HG02938 (cell line): ENCODE measurements around the gene RBL1.
"Not testable (repeated sequence)": the region's sequence is repeated elsewhere in the genome, so short reads cannot be mapped to it uniquely, and the experiment has no call there.

Experiments used
- ATAC-seq: cut with Tn5 transposase; IDR thresholded peaks from one replicate; pipeline ENCODE4 v1.9.1; 2021; ENCODE audit warnings: mild to moderate bottlenecking, moderate library complexity; ENCODE audit not compliant: unreplicated experiment

RBL1 gene

GRCh38 chr20:37000171-37000570 lies 95.6 kb downstream of the RBL1 start:
- not testable (repeated sequence) for ATAC-seq

- ATAC-seq, result no peak
Observed at GRCh38 chr20:36998652-36999051, 97.1 kb downstream of the RBL1 start.

DNA sequence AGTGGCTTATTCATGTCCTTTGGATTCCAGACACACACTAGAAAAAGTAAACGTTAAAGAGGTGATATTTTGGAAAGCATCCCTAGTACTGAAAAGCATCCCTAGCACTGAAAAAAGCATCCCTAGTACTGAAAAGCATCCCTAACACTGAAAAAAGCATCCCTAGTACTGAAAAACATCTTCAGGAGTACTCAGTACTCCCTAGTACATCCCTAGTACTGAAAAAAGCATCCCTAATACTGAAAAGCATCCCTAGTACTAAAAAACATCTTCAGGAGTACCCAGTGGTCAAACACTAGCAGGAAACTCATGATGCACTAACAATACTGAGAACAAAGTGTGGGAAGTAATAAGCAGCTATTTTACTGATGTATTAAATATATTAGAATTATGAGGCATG lies 98.7 kb downstream of the RBL1 start:
- ATAC-seq, result no peak

GRCh38 chr20:36994221-36994620 lies 101.6 kb downstream of the RBL1 start:
- ATAC-seq, result not testable (repeated sequence)

DNA sequence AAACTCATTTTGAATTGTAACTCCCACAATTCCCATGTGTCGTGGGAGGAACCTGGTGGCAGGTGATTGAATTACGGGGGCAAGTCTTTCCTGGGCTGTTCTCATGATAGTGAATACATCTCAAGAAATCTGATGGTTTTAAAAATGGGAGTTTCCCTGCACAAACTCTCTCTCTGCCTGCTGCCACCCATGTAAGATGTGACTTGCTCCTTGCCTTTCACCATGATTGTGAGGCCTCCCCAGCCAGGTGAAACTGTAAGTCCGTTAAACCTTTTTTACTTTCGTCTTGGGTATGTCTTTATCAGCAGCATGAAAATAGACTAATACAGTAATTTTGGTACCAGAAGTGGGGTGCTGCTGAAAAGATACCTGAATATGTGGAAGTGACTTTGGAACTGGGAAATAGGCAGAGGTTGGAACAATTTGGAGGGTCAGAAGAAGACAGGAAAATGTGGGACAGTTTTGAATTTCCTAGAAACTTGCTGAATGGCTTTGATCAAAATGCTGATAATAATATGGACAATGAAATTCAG lies 102.9 kb downstream of the RBL1 start:
- ATAC-seq, result no peak

GRCh38 chr20:36991703-36992102 lies 104.1 kb downstream of the RBL1 start:
- no peak for ATAC-seq

GRCh38 chr20:36989797-36990196 lies 106.0 kb downstream of the RBL1 start:
- no peak for ATAC-seq

DNA sequence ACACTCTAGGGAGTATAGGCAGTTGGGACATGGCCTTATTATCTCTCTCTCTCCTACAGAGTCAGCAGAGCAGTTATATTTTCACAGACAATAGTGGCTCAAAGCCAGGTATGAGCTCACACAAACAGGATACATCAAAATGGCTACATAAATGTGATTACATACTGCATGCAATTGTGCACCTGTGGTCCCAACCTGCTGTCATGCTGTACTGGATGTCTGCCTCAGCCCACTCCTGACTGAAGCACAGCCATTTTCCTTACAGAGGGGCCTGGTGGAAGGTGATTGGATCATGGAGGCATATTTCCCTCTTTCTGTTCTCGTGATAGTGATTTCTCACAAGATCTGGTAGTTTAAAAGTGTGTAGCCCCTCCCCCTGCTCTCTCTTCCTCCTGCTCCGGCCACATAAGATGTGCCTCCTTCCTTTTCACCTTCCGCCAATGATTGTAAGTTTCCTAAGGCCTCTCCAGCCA lies 107.3 kb downstream of the RBL1 start:
- ATAC-seq, result no peak

DNA sequence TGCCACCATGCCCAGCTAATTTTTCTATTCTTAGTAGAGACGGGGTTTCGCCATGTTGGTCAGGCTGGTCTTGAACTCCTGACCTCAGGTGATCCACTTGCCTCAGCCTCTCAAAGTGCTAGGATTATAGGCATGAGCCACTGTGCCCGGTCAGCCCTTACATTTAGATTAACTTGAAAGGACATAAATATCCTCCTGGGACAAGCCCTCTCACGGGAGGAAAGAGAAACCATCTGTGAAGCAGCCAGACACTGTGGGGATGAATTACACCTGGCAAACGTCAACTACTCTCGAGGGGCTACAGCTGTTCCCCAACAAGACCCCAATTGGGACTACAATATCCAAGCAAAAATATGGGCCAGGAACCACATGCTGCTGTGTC lies 111.5 kb downstream of the RBL1 start:
- no peak for ATAC-seq

GRCh38 chr20:36975099-36975818 lies 120.5 kb downstream of the RBL1 start:
- ATAC-seq, result no peak

GRCh38 chr20:36974660-36975059 lies 121.1 kb downstream of the RBL1 start:
- no peak for ATAC-seq

- no peak for ATAC-seq
Observed at GRCh38 chr20:36971103-36971502, 124.7 kb downstream of the RBL1 start.

GRCh38 chr20:36969478-36970186 lies 126.2 kb downstream of the RBL1 start:
- no peak for ATAC-seq

DNA sequence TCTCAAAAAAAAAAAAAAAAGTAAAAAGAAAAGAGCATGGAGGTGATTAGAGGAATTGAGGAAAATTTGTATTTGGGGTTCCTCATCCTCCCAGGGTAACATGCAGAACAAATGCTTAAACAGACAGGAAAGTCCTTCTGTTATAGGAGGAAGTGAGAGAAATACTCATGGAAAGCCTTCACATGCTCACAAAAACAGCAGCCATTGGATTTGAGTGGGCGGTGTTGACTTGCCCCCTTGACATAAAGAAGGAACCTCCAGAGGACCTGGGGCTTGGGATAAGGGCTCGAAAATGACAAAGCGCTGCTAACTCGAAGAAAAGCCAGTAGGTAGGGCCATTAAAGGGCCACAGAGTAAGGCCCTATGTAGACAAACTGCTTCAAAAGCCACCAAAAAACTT lies 126.7 kb downstream of the RBL1 start:
- ATAC-seq, result no peak

DNA sequence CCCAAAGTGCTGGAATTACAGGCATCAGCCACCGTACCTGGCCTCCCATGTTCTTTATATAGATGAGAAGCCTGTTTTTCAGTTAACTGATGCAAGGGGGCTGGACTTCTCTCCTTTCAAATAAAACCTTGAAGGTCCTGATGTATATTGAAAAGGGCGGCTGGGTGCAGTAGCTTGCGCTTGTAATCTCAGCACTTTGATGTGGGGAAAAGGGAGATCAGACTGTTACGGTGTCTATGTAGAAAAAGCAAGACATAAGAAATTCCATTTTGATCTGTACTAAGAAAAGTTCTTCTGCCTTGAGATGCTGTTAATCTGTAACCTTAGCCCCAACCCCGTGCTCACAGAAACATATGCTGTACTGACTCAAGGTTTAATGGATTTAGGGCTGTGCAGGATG lies 128.2 kb downstream of the RBL1 start:
- ATAC-seq, result no peak

GRCh38 chr20:36966965-36967364 lies 128.8 kb downstream of the RBL1 start:
- not testable (repeated sequence) for ATAC-seq

DNA sequence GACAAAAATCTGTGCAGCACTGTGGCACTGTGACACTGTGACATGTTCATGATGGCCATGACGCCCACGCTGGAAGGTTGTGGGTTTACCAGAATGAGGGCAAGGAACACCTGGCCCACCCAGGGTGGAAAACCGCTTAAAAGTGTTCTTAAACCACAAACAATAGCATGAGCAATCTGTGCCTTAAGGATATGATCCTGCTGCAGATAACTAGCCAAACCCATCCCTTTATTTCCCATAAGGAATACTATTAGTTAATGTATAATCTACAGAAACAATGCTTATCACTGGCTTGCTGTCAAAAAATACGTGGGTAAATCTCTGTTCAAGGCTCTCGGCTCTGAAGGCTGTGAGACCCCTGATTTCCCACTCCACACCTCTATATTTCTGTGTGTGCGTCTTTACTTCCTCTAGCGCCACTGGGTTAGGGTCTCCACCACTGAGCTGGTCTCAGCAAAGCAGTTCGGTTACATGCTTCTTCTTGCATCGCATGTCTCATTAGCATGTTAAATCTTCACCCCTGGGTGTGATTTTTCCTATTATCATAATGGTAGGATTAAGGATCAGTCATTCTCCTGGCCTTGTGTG lies 133.3 kb downstream of the RBL1 start:
- ATAC-seq, result not testable (repeated sequence)

- no peak for ATAC-seq
Observed at GRCh38 chr20:36959242-36959641, 136.6 kb downstream of the RBL1 start.

DNA sequence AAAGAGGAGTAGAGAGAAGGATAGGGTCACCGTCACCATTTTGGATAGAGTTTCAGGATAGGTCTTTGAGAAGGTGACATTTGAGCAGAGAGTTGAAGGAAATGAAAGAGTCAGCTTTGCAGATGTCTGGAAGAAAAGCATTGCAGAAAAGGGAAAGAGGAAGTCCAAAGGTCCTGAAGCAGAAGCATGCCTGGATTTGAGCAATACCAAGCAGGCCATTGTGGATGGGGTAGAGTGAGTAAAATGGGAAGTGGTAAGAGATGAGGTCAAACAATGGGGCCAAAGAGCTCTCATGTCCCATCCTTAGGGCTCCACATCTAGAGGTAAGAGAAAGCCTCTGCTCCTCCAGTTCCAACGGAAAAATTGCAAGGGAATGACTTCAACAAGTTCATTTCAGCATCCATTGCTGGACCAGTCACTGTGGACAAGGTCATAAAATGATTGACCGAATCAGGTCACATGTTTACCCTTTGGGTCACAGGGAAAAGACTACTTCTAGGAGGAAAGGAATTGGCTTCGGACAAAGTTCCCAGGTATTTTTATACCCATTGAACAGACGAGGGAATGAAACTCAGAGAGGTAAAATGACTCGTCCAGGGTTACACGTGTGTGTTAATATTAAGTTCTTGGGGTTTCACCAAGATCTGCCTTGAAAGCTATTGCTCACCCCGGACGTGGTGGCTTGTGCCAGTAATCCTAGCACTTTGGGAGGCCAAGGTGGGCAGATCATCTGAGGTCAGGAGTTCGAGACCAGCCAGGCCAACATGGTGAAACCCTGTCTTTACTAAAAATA lies 137.7 kb downstream of the RBL1 start:
- ATAC-seq, result no peak

- no peak for ATAC-seq
Observed at GRCh38 chr20:36956674-36957073, 139.1 kb downstream of the RBL1 start.

DNA sequence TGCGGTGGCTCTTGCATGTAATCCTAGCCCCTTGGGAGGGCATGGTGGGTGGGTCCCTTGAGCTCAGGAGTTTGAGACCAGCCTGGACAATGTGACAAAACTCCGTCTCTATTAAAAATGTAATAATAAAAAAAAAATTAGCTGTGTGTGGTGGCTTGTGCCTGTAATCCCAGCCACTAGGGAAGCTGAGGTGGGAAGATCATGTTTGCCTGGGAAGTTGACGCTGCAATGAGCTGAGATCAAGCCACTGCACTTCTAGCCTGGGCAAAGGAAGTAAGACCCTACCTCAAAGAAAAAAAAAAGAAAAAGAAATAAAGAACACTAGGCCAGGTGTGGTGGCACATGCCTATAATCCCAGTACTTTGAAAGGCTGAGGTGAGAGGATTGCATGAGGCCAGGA lies 139.8 kb downstream of the RBL1 start:
- ATAC-seq, result no peak
